SH-SY5Y (cell line): Measurements from ENCODE around the gene CLEC2L.

Experiments used
- GATA2 ChIP-seq: IDR thresholded peaks from 2 replicates; pipeline ENCODE4 v1.6.1; 2011; ENCODE audit warnings: mild to moderate bottlenecking, low read depth, low read length
- GATA3 ChIP-seq: IDR thresholded peaks from 2 replicates; pipeline ENCODE4 v1.6.1; 2011; ENCODE audit warnings: low read depth, mild to moderate bottlenecking, low read length, moderate library complexity

- TF ChIP-seq GATA3, result no peak
- no peak for TF ChIP-seq GATA2
These were observed 69.4 kb downstream of the CLEC2L start for GRCh38 chr7:139592801-139593461.
